Amniotic epithelial cell (primary cell): Measurements from ENCODE around the gene ARMC12.

Experiments used
- DNase-seq: peaks from one replicate; pipeline ENCODE4 v3.0.0-alpha.2; 2010; ENCODE audit warnings: low read depth

Gene ARMC12

GRCh38 chr6:35775031-35775430, 38.2 kb downstream of the ARMC12 start:
- DNase-seq, result no peak

- DNase-seq, result no peak
These were observed 39.8 kb downstream of the ARMC12 start, which contains the start of gene CLPSL2 for GRCh38 chr6:35776364-35777215. Gene CLPSL2 (plus strand): TSS chr6:35776598. CDS start chr6:35776619, 21 bp downstream.

GRCh38 chr6:35777356-35778102, 40.7 kb downstream of the ARMC12 start:
- DNase-seq, result no peak

GRCh38 chr6:35778437-35778836, 41.6 kb downstream of the ARMC12 start:
- DNase-seq, result no peak

GRCh38 chr6:35780719-35781118, 43.9 kb downstream of the ARMC12 start, which contains the start of gene CLPSL1:
Gene CLPSL1 (plus strand): TSS chr6:35781019. CDS start chr6:35781111, 92 bp downstream.
- no peak for DNase-seq

GRCh38 chr6:35781290-35781689, 44.5 kb downstream of the ARMC12 start:
- DNase-seq, result no peak

GRCh38 chr6:35782424-35782823, 45.6 kb downstream of the ARMC12 start:
- no peak for DNase-seq

GRCh38 chr6:35784200-35784599, 47.4 kb downstream of the ARMC12 start:
- no peak for DNase-seq

GRCh38 chr6:35786272-35786671, 49.4 kb downstream of the ARMC12 start:
- DNase-seq, result no peak

- no peak for DNase-seq
These were observed 50.0 kb downstream of the ARMC12 start for GRCh38 chr6:35786810-35787209.

GRCh38 chr6:35787266-35788218, 50.7 kb downstream of the ARMC12 start:
- DNase-seq, result no peak

GRCh38 chr6:35788423-35788982, 51.7 kb downstream of the ARMC12 start:
- no peak for DNase-seq

GRCh38 chr6:35790683-35791082, 53.9 kb downstream of the ARMC12 start:
- no peak for DNase-seq

- no peak for DNase-seq
These were observed 58.0 kb downstream of the ARMC12 start for GRCh38 chr6:35794536-35795452.

- no peak for DNase-seq
These were observed 58.7 kb downstream of the ARMC12 start for GRCh38 chr6:35795453-35796071.

- DNase-seq, result no peak
These were observed 59.4 kb downstream of the ARMC12 start for GRCh38 chr6:35796236-35796635.

- no peak for DNase-seq
These were observed 61.1 kb downstream of the ARMC12 start for GRCh38 chr6:35797837-35798526.
